22Rv1 (cell line): Measurements from ENCODE around the gene ZNF385A.

Experiments used
- H3K27ac ChIP-seq: fragments of 450-650 bp; 2 replicates; pipeline ENCODE4 v1.5.1; 2017
- CTCF ChIP-seq: fragments of 450-650 bp; IDR thresholded peaks from 2 replicates; pipeline ENCODE4 v1.5.1; 2017; ENCODE audit warnings: mild to moderate bottlenecking
- ZFX ChIP-seq: fragments of 450-650 bp; IDR thresholded peaks from 2 replicates; pipeline ENCODE4 v1.6.1; 2017; ENCODE audit warnings: antibody characterized with exemption, borderline replicate concordance

The ZNF385A gene

GRCh38 chr12:54390668-54391551 is 6.4 kb upstream of the ZNF385A start:
- H3K27ac ChIP-seq: peak overlapping the region; percentile 99
- no peak for TF ChIP-seq ZFX
- TF ChIP-seq CTCF: peak; percentile 45

GRCh38 chr12:54390176-54390667 is 5.7 kb upstream of the ZNF385A start:
- peak overlapping the region; percentile 99 for H3K27ac ChIP-seq

GRCh38 chr12:54389607-54390175 is 5.2 kb upstream of the ZNF385A start:
- peak overlapping the region; percentile 99 for H3K27ac ChIP-seq
- TF ChIP-seq ZFX (no peak), CTCF (no peak)

More at GRCh38 chr12:54390176-54390667, 5.7 kb upstream of the ZNF385A start:
- TF ChIP-seq CTCF: no peak
- no peak for TF ChIP-seq ZFX

GRCh38 chr12:54389134-54389508 is 4.6 kb upstream of the ZNF385A start:
- TF ChIP-seq CTCF (no peak), ZFX (no peak)
- H3K27ac ChIP-seq: peak overlapping the region; percentile 99

GRCh38 chr12:54388237-54389133 is 4.0 kb upstream of the ZNF385A start:
- no peak for TF ChIP-seq ZFX
- TF ChIP-seq CTCF: no peak
- H3K27ac ChIP-seq: peak overlapping the region; percentile 99

GRCh38 chr12:54387114-54387467 is 2.6 kb upstream of the ZNF385A start:
- TF ChIP-seq ZFX: no peak
- no peak for TF ChIP-seq CTCF
- H3K27ac ChIP-seq: peak overlapping the region; percentile 99
